SK-N-DZ (cell line): Measurements from ENCODE around the gene DPH6. TPM values are rescaled to one million over a fixed set of nuclear protein-coding genes. Genes with fewer than 3 reads are reported as not detected.
"Not testable (repeated sequence)": the region's sequence is repeated elsewhere in the genome, so short reads cannot be mapped to it uniquely, and the experiment has no call there.

Experiments
- DNase-seq: peaks from one replicate; pipeline ENCODE4 v3.0.0-alpha.2; 2015; ENCODE audit warnings: low spot score
- polyA plus RNA-seq, 2 experiments: library from polyadenylated mRNA; depleted of rRNA; stranded (reverse); fragments of >200 nt; gene quantifications; 2 replicates each; pipeline ENCODE4 v1.2.3, GENCODE V29; 2014

Gene DPH6
- polyA plus RNA-seq (2014; cell fraction: cytosol; rRNA removed): 15.9 and 23.0 TPM in 2 replicates
- polyA plus RNA-seq (2014; cell fraction: nucleus; rRNA removed): 14.8 and 23.4 TPM in 2 replicates

- peak; percentile 88 for DNase-seq
These were observed at the start of gene DPH6 for GRCh38 chr15:35545824-35546510. Gene DPH6, minus strand, starts transcription at chr15:35546165. Its CDS starts 24 bp downstream, at chr15:35546141.

GRCh38 chr15:35595656-35596055 lies 49.7 kb upstream of the DPH6 start:
- no peak for DNase-seq

GRCh38 chr15:35591987-35592386 lies 46.0 kb upstream of the DPH6 start:
- not testable (repeated sequence) for DNase-seq

- DNase-seq: no peak
These were observed 38.0 kb upstream of the DPH6 start for GRCh38 chr15:35583863-35584528.

- DNase-seq: no peak
These were observed 34.6 kb upstream of the DPH6 start for GRCh38 chr15:35580606-35581005.

- DNase-seq: no peak
These were observed 21.4 kb upstream of the DPH6 start for GRCh38 chr15:35567392-35567791.

GRCh38 chr15:35566991-35567390 lies 21.0 kb upstream of the DPH6 start:
- DNase-seq: no peak

GRCh38 chr15:35565901-35566300 lies 19.9 kb upstream of the DPH6 start:
- DNase-seq: no peak

- DNase-seq: no peak
These were observed 16.7 kb upstream of the DPH6 start for GRCh38 chr15:35562641-35563040.

GRCh38 chr15:35561308-35561707 lies 15.3 kb upstream of the DPH6 start:
- no peak for DNase-seq

- no peak for DNase-seq
These were observed 14.9 kb upstream of the DPH6 start for GRCh38 chr15:35560870-35561269.

GRCh38 chr15:35560258-35560657 lies 14.3 kb upstream of the DPH6 start:
- no peak for DNase-seq

- no peak for DNase-seq
These were observed 13.7 kb upstream of the DPH6 start for GRCh38 chr15:35559683-35560082.

GRCh38 chr15:35557544-35557943 lies 11.6 kb upstream of the DPH6 start:
- no peak for DNase-seq

- DNase-seq: no peak
These were observed 11.0 kb upstream of the DPH6 start for GRCh38 chr15:35557012-35557411.

- no peak for DNase-seq
These were observed 9.3 kb upstream of the DPH6 start for GRCh38 chr15:35555244-35555643.

- DNase-seq: no peak
These were observed 5.0 kb upstream of the DPH6 start for GRCh38 chr15:35550957-35551356.

- no peak for DNase-seq
These were observed 3.6 kb upstream of the DPH6 start for GRCh38 chr15:35549567-35549966.

GRCh38 chr15:35548435-35548834 lies 2.5 kb upstream of the DPH6 start:
- DNase-seq: no peak

- no peak for DNase-seq
These were observed 1.9 kb upstream of the DPH6 start for GRCh38 chr15:35547775-35548364.

- DNase-seq: no peak
These were observed 781 bp upstream of the DPH6 start for GRCh38 chr15:35546511-35547381.

GRCh38 chr15:35545316-35545823 lies 595 bp downstream of the DPH6 start:
- peak; percentile 78 for DNase-seq
